ENCODE results near the gene ADGRF3.

DNA sequence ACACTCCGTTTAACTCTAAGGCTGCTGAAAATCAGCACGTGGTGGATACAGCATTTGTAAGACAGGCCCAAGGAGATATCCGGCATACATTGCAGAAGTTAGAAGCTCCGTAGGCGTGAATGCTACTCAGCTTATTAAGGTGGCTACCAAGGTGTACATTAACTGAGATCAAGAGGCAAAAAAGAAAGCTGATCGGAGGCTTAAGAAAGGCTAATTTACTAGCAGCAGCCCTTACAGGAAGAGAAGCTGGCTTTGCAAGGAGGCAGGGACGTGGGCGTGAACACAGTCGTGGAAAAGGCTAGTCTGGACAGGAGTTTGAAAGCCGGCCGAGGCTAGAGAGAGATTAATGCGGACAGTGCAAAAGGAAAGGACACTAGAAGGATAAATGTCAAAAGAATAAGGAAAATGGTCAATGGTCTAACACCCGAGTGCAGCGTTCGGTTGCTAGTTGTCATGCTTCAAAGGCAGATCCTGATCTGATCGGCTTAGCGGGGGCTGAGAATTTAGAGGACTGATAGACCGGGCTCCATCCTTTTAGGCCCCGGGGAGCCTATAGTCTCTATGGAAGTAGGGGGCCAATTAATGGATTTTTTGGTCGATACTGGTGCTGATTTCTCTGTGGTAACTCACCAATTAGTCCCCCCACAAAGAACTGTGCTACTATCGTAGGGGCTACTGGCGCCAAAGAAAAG, 46.2 kb downstream of the ADGRF3 start:
- TF ChIP-seq MEF2D (CRISPR knock-in tag; IDR thresholded peaks at IDR 0.05): no peak
- TF ChIP-seq, protein P1, sequence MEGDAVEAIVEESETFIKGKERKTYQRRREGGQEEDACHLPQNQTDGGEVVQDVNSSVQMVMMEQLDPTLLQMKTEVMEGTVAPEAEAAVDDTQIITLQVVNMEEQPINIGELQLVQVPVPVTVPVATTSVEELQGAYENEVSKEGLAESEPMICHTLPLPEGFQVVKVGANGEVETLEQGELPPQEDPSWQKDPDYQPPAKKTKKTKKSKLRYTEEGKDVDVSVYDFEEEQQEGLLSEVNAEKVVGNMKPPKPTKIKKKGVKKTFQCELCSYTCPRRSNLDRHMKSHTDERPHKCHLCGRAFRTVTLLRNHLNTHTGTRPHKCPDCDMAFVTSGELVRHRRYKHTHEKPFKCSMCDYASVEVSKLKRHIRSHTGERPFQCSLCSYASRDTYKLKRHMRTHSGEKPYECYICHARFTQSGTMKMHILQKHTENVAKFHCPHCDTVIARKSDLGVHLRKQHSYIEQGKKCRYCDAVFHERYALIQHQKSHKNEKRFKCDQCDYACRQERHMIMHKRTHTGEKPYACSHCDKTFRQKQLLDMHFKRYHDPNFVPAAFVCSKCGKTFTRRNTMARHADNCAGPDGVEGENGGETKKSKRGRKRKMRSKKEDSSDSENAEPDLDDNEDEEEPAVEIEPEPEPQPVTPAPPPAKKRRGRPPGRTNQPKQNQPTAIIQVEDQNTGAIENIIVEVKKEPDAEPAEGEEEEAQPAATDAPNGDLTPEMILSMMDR (CRISPR knock-in tag; IDR thresholded peaks at IDR 0.05): no peak
